Omental fat pad (tissue), 4 donors: ENCODE data around the gene MAGEA3. TPM values are rescaled to one million over a fixed set of nuclear protein-coding genes. Genes with fewer than 3 reads are reported as not detected.
"Not testable (repeated sequence)": the region's sequence is repeated elsewhere in the genome, so short reads cannot be mapped to it uniquely, and the experiment has no call there.

Experiments
- ATAC-seq: fragments of 150-250 bp; one replicate; pipeline ENCODE4 v1.9.1; 2016; ENCODE audit warnings: mild to moderate bottlenecking, moderate library complexity; ENCODE audit not compliant: low FRiP score
- DNase-seq: peaks from one replicate; pipeline ENCODE4 v3.0.0-alpha.2; 2019; ENCODE audit warnings: low spot score
- total RNA-seq, 4 donors: library from RNA; depleted of rRNA; stranded (reverse); fragments of >200 nt; gene quantifications; one replicate each; pipeline ENCODE4 v1.1.0, GENCODE V29; 2016
- TF ChIP-seq, protein P1 (sequence below), 3 donors: fragments of 450-650 bp; IDR thresholded peaks; one replicate each; pipeline ENCODE4 v1.5.1; 2016 to 2017; ENCODE audit warnings: antibody characterized with exemption in 3 of 3, mild to moderate bottlenecking in 3 of 3, moderate library complexity in 2 of 3

The MAGEA3 gene
- total RNA-seq, 4 donors from 2014 or later = not detected

- TF ChIP-seq, protein P1, sequence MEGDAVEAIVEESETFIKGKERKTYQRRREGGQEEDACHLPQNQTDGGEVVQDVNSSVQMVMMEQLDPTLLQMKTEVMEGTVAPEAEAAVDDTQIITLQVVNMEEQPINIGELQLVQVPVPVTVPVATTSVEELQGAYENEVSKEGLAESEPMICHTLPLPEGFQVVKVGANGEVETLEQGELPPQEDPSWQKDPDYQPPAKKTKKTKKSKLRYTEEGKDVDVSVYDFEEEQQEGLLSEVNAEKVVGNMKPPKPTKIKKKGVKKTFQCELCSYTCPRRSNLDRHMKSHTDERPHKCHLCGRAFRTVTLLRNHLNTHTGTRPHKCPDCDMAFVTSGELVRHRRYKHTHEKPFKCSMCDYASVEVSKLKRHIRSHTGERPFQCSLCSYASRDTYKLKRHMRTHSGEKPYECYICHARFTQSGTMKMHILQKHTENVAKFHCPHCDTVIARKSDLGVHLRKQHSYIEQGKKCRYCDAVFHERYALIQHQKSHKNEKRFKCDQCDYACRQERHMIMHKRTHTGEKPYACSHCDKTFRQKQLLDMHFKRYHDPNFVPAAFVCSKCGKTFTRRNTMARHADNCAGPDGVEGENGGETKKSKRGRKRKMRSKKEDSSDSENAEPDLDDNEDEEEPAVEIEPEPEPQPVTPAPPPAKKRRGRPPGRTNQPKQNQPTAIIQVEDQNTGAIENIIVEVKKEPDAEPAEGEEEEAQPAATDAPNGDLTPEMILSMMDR (IDR thresholded peaks at IDR 0.05) = no peak
- ATAC-seq (no peak), DNase-seq (no peak)
Measured at GRCh38 chrX:152735101-152735500, 36.5 kb downstream of the MAGEA3 start.

GRCh38 chrX:152735860-152736511 is 37.4 kb downstream of the MAGEA3 start:
- TF ChIP-seq, protein P1 (IDR thresholded peaks at IDR 0.05) = no peak
- DNase-seq = no peak
- no peak for ATAC-seq

DNA sequence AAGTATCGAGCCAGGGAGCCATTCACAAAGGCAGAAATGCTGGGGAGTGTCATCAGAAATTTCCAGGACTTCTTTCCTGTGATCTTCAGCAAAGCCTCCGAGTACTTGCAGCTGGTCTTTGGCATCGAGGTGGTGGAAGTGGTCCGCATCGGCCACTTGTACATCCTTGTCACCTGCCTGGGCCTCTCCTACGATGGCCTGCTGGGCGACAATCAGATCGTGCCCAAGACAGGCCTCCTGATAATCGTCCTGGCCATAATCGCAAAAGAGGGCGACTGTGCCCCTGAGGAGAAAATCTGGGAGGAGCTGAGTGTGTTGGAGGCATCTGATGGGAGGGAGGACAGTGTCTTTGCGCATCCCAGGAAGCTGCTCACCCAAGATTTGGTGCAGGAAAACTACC is 37.9 kb downstream of the MAGEA3 start:
- DNase-seq, ATAC-seq: not testable (repeated sequence)

DNA sequence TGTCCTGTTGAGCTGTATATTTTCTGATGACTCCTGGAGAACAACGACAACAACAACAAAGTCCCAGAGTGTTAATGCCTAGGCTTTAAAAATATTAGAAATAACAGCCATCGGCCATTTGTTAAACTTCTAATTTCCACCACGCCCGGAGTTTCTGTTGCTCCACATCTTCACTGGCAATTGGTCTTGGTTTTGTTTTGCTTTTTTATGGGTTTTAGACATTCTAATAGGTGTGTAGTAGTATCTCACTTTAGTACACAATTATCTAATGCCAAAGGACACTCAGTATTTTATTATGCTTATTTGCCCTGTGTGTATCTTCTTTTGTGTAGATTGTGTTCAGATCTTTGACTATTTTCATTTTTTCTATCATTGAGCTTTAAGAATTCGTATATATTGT is 40.0 kb downstream of the MAGEA3 start:
- DNase-seq (no peak), ATAC-seq (no peak)
- TF ChIP-seq, protein P1 (IDR thresholded peaks at IDR 0.05) = no peak

Other genes with a start within 250 kb of the MAGEA3 start
- gene GABRA3, start 247.5 kb upstream of the MAGEA3 start, total RNA-seq = not detected
- under 1 TPM in 2 of 4 donors, not detected in 2; 0.09 to 0.12 TPM for gene GABRQ, start 60.9 kb upstream of the MAGEA3 start, total RNA-seq
- not detected for gene CSAG2, start 10.5 kb downstream of the MAGEA3 start, total RNA-seq
- not detected for gene MAGEA2B, start 15.8 kb downstream of the MAGEA3 start, total RNA-seq
- not detected for gene CSAG1, start 34.9 kb downstream of the MAGEA3 start, total RNA-seq
- gene MAGEA12, start 35.0 kb downstream of the MAGEA3 start, total RNA-seq = not detected
- not detected for gene MAGEA2, start 55.0 kb downstream of the MAGEA3 start, total RNA-seq
- gene CSAG3, start 60.4 kb downstream of the MAGEA3 start, total RNA-seq = not detected
- gene MAGEA6, start 70.9 kb downstream of the MAGEA3 start, total RNA-seq = not detected
- 10 to 100 TPM; 17.3 to 28.8 (median 19.7) TPM for gene CETN2, start 132.0 kb downstream of the MAGEA3 start, total RNA-seq
- gene NSDHL, start 132.3 kb downstream of the MAGEA3 start, total RNA-seq = 10 to 100 TPM; 13.2 to 55.3 (median 25.9) TPM
- 10 to 100 TPM in 2 of 4 donors, 1 to 10 TPM in 2; 5.2 to 13.4 (median 9.0) TPM for gene ZNF185, start 199.3 kb downstream of the MAGEA3 start, total RNA-seq